ENCODE measurements around the gene SYNGR2.

SYNGR2 gene

GRCh38 chr17:78142119-78142861 lies 26.1 kb upstream of the SYNGR2 start:
- Histone ChIP-seq H3K4me3 (ENCODE audit: low read length) (no peak overlapping the region), H3K4me1 (ENCODE audit: control insufficient read depth, insufficient read depth, low read length) (no peaks in the 10 kb centered on the region), H3K27me3 (ENCODE audit: control insufficient read depth, insufficient read depth, low read length) (no peaks in the 10 kb centered on the region), H3K36me3 (ENCODE audit: control insufficient read depth, insufficient read depth, low read length) (no peaks in the 10 kb centered on the region), H3K9ac (ENCODE audit: low read length) (no peak overlapping the region), H3K27ac (ENCODE audit: low read depth, low read length) (no peak overlapping the region)

- Histone ChIP-seq H3K27ac (ENCODE audit: low read depth, low read length) (no peak overlapping the region), H3K4me3 (ENCODE audit: low read length) (no peak overlapping the region), H3K4me1 (ENCODE audit: control insufficient read depth, insufficient read depth, low read length) (no peaks in the 10 kb centered on the region), H3K36me3 (ENCODE audit: control insufficient read depth, insufficient read depth, low read length) (no peaks in the 10 kb centered on the region), H3K9ac (ENCODE audit: low read length) (no peak overlapping the region), H3K27me3 (ENCODE audit: control insufficient read depth, insufficient read depth, low read length) (no peaks in the 10 kb centered on the region)
Observed at GRCh38 chr17:78143214-78144146, 24.9 kb upstream of the SYNGR2 start.

GRCh38 chr17:78144147-78144719 lies 24.1 kb upstream of the SYNGR2 start:
- no peak overlapping the region for H3K4me3 ChIP-seq (ENCODE audit: low read length)

GRCh38 chr17:78144736-78145641 lies 23.4 kb upstream of the SYNGR2 start:
- Histone ChIP-seq H3K27ac (ENCODE audit: low read depth, low read length) (no peak overlapping the region), H3K4me3 (ENCODE audit: low read length) (no peak overlapping the region)

More at GRCh38 chr17:78144147-78144719, 24.1 kb upstream of the SYNGR2 start:
- Histone ChIP-seq H3K27ac (ENCODE audit: low read depth, low read length) (no peak overlapping the region), H3K4me1 (ENCODE audit: control insufficient read depth, insufficient read depth, low read length) (no peaks in the 10 kb centered on the region), H3K9ac (ENCODE audit: low read length) (no peak overlapping the region), H3K36me3 (ENCODE audit: control insufficient read depth, insufficient read depth, low read length) (no peaks in the 10 kb centered on the region), H3K27me3 (ENCODE audit: control insufficient read depth, insufficient read depth, low read length) (no peaks in the 10 kb centered on the region)

GRCh38 chr17:78146471-78146869 lies 21.9 kb upstream of the SYNGR2 start:
- H3K27ac ChIP-seq (ENCODE audit: low read depth, low read length): no peak overlapping the region
- no peaks in the 10 kb centered on the region for H3K4me1 ChIP-seq (ENCODE audit: control insufficient read depth, insufficient read depth, low read length)
- H3K36me3 ChIP-seq (ENCODE audit: control insufficient read depth, insufficient read depth, low read length): no peaks in the 10 kb centered on the region
- no peak overlapping the region for H3K4me3 ChIP-seq (ENCODE audit: low read length)
- H3K27me3 ChIP-seq (ENCODE audit: control insufficient read depth, insufficient read depth, low read length): no peaks in the 10 kb centered on the region
- no peak overlapping the region for H3K9ac ChIP-seq (ENCODE audit: low read length)

More at GRCh38 chr17:78144736-78145641, 23.4 kb upstream of the SYNGR2 start:
- H3K4me1 ChIP-seq (ENCODE audit: control insufficient read depth, insufficient read depth, low read length): no peaks in the 10 kb centered on the region
- no peaks in the 10 kb centered on the region for H3K36me3 ChIP-seq (ENCODE audit: control insufficient read depth, insufficient read depth, low read length)
- no peaks in the 10 kb centered on the region for H3K27me3 ChIP-seq (ENCODE audit: control insufficient read depth, insufficient read depth, low read length)
- no peak overlapping the region for H3K9ac ChIP-seq (ENCODE audit: low read length)

GRCh38 chr17:78146881-78147280 lies 21.5 kb upstream of the SYNGR2 start:
- Histone ChIP-seq H3K4me1 (ENCODE audit: control insufficient read depth, insufficient read depth, low read length) (no peaks in the 10 kb centered on the region), H3K27ac (ENCODE audit: low read depth, low read length) (no peak overlapping the region)

GRCh38 chr17:78147315-78147998 lies 20.9 kb upstream of the SYNGR2 start:
- Histone ChIP-seq H3K9ac (ENCODE audit: low read length) (no peak overlapping the region), H3K4me3 (ENCODE audit: low read length) (no peak overlapping the region), H3K27ac (ENCODE audit: low read depth, low read length) (no peak overlapping the region), H3K4me1 (ENCODE audit: control insufficient read depth, insufficient read depth, low read length) (no peaks in the 10 kb centered on the region), H3K27me3 (ENCODE audit: control insufficient read depth, insufficient read depth, low read length) (no peaks in the 10 kb centered on the region), H3K36me3 (ENCODE audit: control insufficient read depth, insufficient read depth, low read length) (no peaks in the 10 kb centered on the region)

More at GRCh38 chr17:78146881-78147280, 21.5 kb upstream of the SYNGR2 start:
- H3K9ac ChIP-seq (ENCODE audit: low read length): no peak overlapping the region
- no peaks in the 10 kb centered on the region for H3K27me3 ChIP-seq (ENCODE audit: control insufficient read depth, insufficient read depth, low read length)
- H3K36me3 ChIP-seq (ENCODE audit: control insufficient read depth, insufficient read depth, low read length): no peaks in the 10 kb centered on the region
- H3K4me3 ChIP-seq (ENCODE audit: low read length): no peak overlapping the region

GRCh38 chr17:78148286-78149016 lies 19.9 kb upstream of the SYNGR2 start:
- Histone ChIP-seq H3K9ac (ENCODE audit: low read length) (no peak overlapping the region), H3K27ac (ENCODE audit: low read depth, low read length) (no peak overlapping the region), H3K4me1 (ENCODE audit: control insufficient read depth, insufficient read depth, low read length) (no peaks in the 10 kb centered on the region), H3K36me3 (ENCODE audit: control insufficient read depth, insufficient read depth, low read length) (no peaks in the 10 kb centered on the region), H3K27me3 (ENCODE audit: control insufficient read depth, insufficient read depth, low read length) (no peaks in the 10 kb centered on the region), H3K4me3 (ENCODE audit: low read length) (no peak overlapping the region)

- Histone ChIP-seq H3K4me1 (ENCODE audit: control insufficient read depth, insufficient read depth, low read length) (no peaks in the 10 kb centered on the region), H3K9ac (ENCODE audit: low read length) (no peak overlapping the region), H3K36me3 (ENCODE audit: control insufficient read depth, insufficient read depth, low read length) (no peaks in the 10 kb centered on the region), H3K4me3 (ENCODE audit: low read length) (no peak overlapping the region), H3K27me3 (ENCODE audit: control insufficient read depth, insufficient read depth, low read length) (no peaks in the 10 kb centered on the region), H3K27ac (ENCODE audit: low read depth, low read length) (no peak overlapping the region)
Observed at GRCh38 chr17:78151514-78152008, 16.8 kb upstream of the SYNGR2 start.

- no peak overlapping the region for H3K27ac ChIP-seq (ENCODE audit: low read depth, low read length)
- no peak overlapping the region for H3K4me3 ChIP-seq (ENCODE audit: low read length)
- H3K27me3 ChIP-seq (ENCODE audit: control insufficient read depth, insufficient read depth, low read length): no peaks in the 10 kb centered on the region
- no peaks in the 10 kb centered on the region for H3K36me3 ChIP-seq (ENCODE audit: control insufficient read depth, insufficient read depth, low read length)
- no peak overlapping the region for H3K9ac ChIP-seq (ENCODE audit: low read length)
- no peaks in the 10 kb centered on the region for H3K4me1 ChIP-seq (ENCODE audit: control insufficient read depth, insufficient read depth, low read length)
Observed at GRCh38 chr17:78154903-78155811, 13.2 kb upstream of the SYNGR2 start.

Measured in rectal smooth muscle tissue (tissue), 1 donor.